ENCODE results near the gene GLI3. TPM values are rescaled to one million over a fixed set of nuclear protein-coding genes. Genes with fewer than 3 reads are reported as not detected.

The GLI3 gene
- total RNA-seq, 1 experiment from 2014 or later = 45.0 TPM

DNA sequence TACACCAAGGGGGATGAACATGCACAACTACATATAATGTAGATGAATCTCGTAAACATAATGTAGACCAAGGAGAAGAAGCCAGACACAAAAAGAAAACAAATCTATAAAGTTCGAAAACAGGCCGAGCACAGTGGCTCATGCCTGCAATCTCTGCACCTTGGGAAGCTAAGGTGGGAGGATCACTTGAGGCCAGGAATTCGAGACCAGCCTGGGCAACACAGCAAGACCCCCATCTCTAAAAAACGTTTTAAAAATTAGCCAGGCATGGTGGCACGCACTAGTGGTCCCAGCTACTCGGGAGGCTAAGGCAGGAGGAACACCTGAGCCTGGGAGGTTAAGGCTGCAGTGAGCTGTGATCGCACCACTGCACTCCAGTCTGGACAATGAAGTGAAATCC, 68.5 kb downstream of the GLI3 start:
- Histone ChIP-seq H2AFZ (ENCODE audit: low read length) (no peak overlapping the region), H2BK5ac (ENCODE audit: insufficient read length, low read length) (no peak overlapping the region), H2BK12ac (ENCODE audit: insufficient read length, low read depth, low read length) (no peak overlapping the region), H3K23ac (ENCODE audit: insufficient read length, low read depth, low read length) (no peak overlapping the region), H3K27me3 (ENCODE audit: insufficient read depth, low read length) (no peaks in the 10 kb centered on the region), H4K8ac (replicated peaks; ENCODE audit: insufficient read length, low read depth, low read length) (no peak overlapping the region), H4K20me1 (ENCODE audit: control insufficient read depth, insufficient read depth, insufficient read length) (no peaks in the 10 kb centered on the region), H3K79me2 (ENCODE audit: insufficient read depth, low read length) (no peaks in the 10 kb centered on the region), H3K14ac (ENCODE audit: insufficient read depth, low read length) (no peak overlapping the region), H3K4me1 (ENCODE audit: insufficient read depth, low read length) (no peaks in the 10 kb centered on the region), H3K4ac (ENCODE audit: low read depth, low read length) (no peak overlapping the region), H2BK120ac (ENCODE audit: low read depth, low read length, poor library complexity, severe bottlenecking) (no peak overlapping the region), H3K4me2 (ENCODE audit: insufficient read depth, insufficient read length, low read length) (no peak overlapping the region), H3K9ac (ENCODE audit: extremely low read depth, insufficient read length, low read length) (no peak overlapping the region), H3K23me2 (ENCODE audit: insufficient read length, low read depth, low read length, poor library complexity, severe bottlenecking) (no peaks in the 10 kb centered on the region), H3T11ph (ENCODE audit: low read length) (no peak overlapping the region), H3K27ac (ENCODE audit: insufficient read length, low read depth, low read length) (no peak overlapping the region), H3K56ac (ENCODE audit: insufficient read length, low read depth, low read length) (no peak overlapping the region), H2AK5ac (ENCODE audit: insufficient read length, low read length) (no peak overlapping the region), H3K79me1 (ENCODE audit: insufficient read depth, low read depth, low read length, poor library complexity, severe bottlenecking) (peaks cover 3% of the 10 kb centered on the region), H4K91ac (ENCODE audit: insufficient read length, low read depth, low read length) (no peak overlapping the region), H3K9me3 (ENCODE audit: control insufficient read depth, low read depth, low read length) (no peaks in the 10 kb centered on the region), H4K5ac (ENCODE audit: insufficient read length, low read depth, low read length) (no peak overlapping the region), H2BK20ac (ENCODE audit: low read depth, low read length, poor library complexity, severe bottlenecking) (no peak overlapping the region), H2BK15ac (ENCODE audit: low read depth, low read length) (no peak overlapping the region), H3K18ac (ENCODE audit: insufficient read length, low read depth, low read length) (no peak overlapping the region)
- TF ChIP-seq, protein P1, sequence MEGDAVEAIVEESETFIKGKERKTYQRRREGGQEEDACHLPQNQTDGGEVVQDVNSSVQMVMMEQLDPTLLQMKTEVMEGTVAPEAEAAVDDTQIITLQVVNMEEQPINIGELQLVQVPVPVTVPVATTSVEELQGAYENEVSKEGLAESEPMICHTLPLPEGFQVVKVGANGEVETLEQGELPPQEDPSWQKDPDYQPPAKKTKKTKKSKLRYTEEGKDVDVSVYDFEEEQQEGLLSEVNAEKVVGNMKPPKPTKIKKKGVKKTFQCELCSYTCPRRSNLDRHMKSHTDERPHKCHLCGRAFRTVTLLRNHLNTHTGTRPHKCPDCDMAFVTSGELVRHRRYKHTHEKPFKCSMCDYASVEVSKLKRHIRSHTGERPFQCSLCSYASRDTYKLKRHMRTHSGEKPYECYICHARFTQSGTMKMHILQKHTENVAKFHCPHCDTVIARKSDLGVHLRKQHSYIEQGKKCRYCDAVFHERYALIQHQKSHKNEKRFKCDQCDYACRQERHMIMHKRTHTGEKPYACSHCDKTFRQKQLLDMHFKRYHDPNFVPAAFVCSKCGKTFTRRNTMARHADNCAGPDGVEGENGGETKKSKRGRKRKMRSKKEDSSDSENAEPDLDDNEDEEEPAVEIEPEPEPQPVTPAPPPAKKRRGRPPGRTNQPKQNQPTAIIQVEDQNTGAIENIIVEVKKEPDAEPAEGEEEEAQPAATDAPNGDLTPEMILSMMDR (conservative IDR thresholded peaks at IDR 0.05) = no peak
- no peaks in the 10 kb centered on the region for H3K27me3 Mint-ChIP-seq (ENCODE audit: low read depth)
- no CpG with 5 or more reads among the region's 8 CpGs for WGBS (ENCODE audit: extremely low coverage, insufficient read length, low lambda C conversion rate)
- H3K4me3 Mint-ChIP-seq = no peak overlapping the region
- peaks cover 0 to 4% (median 4%) of the 10 kb centered on the region in 3 experiments; a peak in 1 of 7 replicates for H3K36me3 Mint-ChIP-seq (ENCODE audit: insufficient read depth in 1 of 3, low read depth in 3 of 3)
- H3K27ac Mint-ChIP-seq = no peak overlapping the region
- no peak for DNase-seq
- no peaks in the 10 kb centered on the region for H3K9me3 Mint-ChIP-seq
- H3K4me1 Mint-ChIP-seq = peaks cover 2 to 5% of the 10 kb centered on the region in 2 experiments; a peak in 1 of 4 replicates
